Transverse colon (tissue), 4 donors: ENCODE data around the gene MYOZ1. TPM values are rescaled to one million over a fixed set of nuclear protein-coding genes. Genes with fewer than 3 reads are reported as not detected.

Source experiments
- DNase-seq: peaks from one replicate; pipeline ENCODE4 v3.0.0-alpha.2; 2019
- H3K27ac ChIP-seq, 4 donors: fragments of 200-600 bp; sonication (generic); 2 replicates each; pipeline ENCODE4 v1.5.1; 2016 to 2018; ENCODE audit warnings: inconsistent platforms in 4 of 4
- H3K27me3 ChIP-seq: fragments of 200-600 bp; sonication (generic); 2 replicates; pipeline ENCODE4 v1.5.1; 2017; ENCODE audit warnings: inconsistent platforms
- H3K36me3 ChIP-seq, 4 donors: fragments of 200-600 bp; sonication (generic); 2 replicates each; pipeline ENCODE4 v1.5.1; 2017 to 2019; ENCODE audit warnings: inconsistent platforms in 4 of 4
- H3K4me1 ChIP-seq, 4 donors: fragments of 200-600 bp; sonication (generic); 2 replicates each; pipeline ENCODE4 v1.5.1; 2017 to 2020; ENCODE audit warnings: inconsistent platforms in 4 of 4
- H3K4me3 ChIP-seq, 4 donors: fragments of 200-600 bp; sonication (generic); 1 replicate in 1 of 4; 2 replicates in 3 of 4; pipeline versions ENCODE4 v1.5.1 to v1.6.1; 2017 to 2019; ENCODE audit warnings: inconsistent platforms in 4 of 4
- H3K9me3 ChIP-seq, 2 donors: fragments of 200-600 bp; sonication (generic); 2 replicates each; pipeline ENCODE4 v1.5.1; 2017 to 2019; ENCODE audit warnings: inconsistent platforms in 2 of 2
- CTCF ChIP-seq, 5 experiments: fragments of 200-600 bp in 3 of 5; fragments of 450-650 bp in 2 of 5; sonication (generic) in 3 of 5; IDR thresholded peaks; 1 replicate in 2 of 5; 2 replicates in 3 of 5; pipeline ENCODE4 v1.5.1; 2016 to 2017; ENCODE audit warnings: antibody characterized with exemption in 5 of 5, inconsistent platforms in 3 of 5, mild to moderate bottlenecking in 2 of 5, moderate library complexity in 1 of 5
- EP300 ChIP-seq: sonication (generic); formaldehyde crosslinking; IDR thresholded peaks from one replicate; pipeline ENCODE4 v1.6.1; 2017; ENCODE audit warnings: antibody characterized with exemption, low read depth
- POLR2A ChIP-seq: fragments of 450-650 bp; IDR thresholded peaks from one replicate; pipeline ENCODE4 v1.6.1; 2016; ENCODE audit warnings: antibody characterized with exemption, mild to moderate bottlenecking, moderate library complexity
- POLR2AphosphoS5 ChIP-seq, 3 donors: sonication (generic); formaldehyde crosslinking; IDR thresholded peaks; one replicate each; pipeline ENCODE4 v1.6.1; 2016; ENCODE audit warnings: antibody characterized with exemption in 3 of 3
- WGBS, 2 donors: methylation state at CpG; one replicate each; pipeline ENCODE4 v1.1.5; 2018; ENCODE audit warnings: low coverage in 1 of 2; 5-methylcytosine and 5-hydroxymethylcytosine counted together
- in situ Hi-C, 4 donors: fragments of 200-750 bp; cut with MboI; loops; one replicate each; pipeline versions ENCODE4 v1.15.0 to v1.15.1; 2017; ENCODE audit warnings: low sequenced_read_pairs in 3 of 4, low pct_ligation_motif_present in 1 of 4, low pct_unique_long_range_greater_than_20kb in 1 of 4
- intact Hi-C: fragments of 100-400 bp; cut with DNase I; formaldehyde crosslinking; loops from one replicate; pipeline ENCODE4 v1.15.1; 2023; ENCODE audit warnings: low total_unique reads
- total RNA-seq, 4 donors: library from RNA; depleted of rRNA; stranded (reverse); fragments of >200 nt; gene quantifications; one replicate each; pipeline ENCODE4 v1.1.0, GENCODE V29; 2016

Gene MYOZ1
- total RNA-seq, 4 donors from 2014 or later: 1.1 TPM; not detected in 3

- 97 to 100% methylated on average over 1 to 9 of the region's 9 CpGs for WGBS, 2 donors
- no peak overlapping the region for H3K27ac ChIP-seq
- intact Hi-C loops: no loop called here
These were observed 5.3 kb upstream of the MYOZ1 start for GRCh38 chr10:73646598-73647041.

DNA sequence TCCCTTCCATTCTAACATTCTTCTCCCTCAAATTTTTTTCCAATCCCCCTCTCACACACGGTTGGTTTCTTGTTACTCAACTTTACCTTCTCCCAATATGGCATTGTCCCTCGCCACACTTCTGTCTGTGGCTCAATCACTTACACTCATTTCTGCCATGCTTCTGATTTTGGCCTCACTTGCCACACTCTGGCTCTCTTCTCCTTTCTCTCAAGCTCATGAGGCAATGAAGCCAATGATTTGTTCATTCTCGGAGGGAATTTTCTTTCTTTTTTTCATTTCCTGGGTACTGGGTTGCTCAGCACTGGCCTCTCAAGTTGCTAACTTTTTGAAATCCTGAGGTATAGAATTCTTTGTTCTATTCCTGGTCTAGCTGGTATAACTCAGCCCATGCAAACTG is 4.0 kb upstream of the MYOZ1 start:
- 59 to 74% methylated on average over 3 of the region's 3 CpGs for WGBS, 2 donors
- H3K27me3 ChIP-seq: no peaks in the 10 kb centered on the region
- intact Hi-C loops: no loop called here
- peaks cover 0 to 32% (median 16%) of the 10 kb centered on the region in 4 donors for H3K4me1 ChIP-seq
- no peak overlapping the region for H3K27ac ChIP-seq
- in situ Hi-C loops: loop anchor here in 1 of 4 donors (25.0 kb wide), 1 partner anchor 383 kb away; the partner anchor contains the start of gene MRPS16
- H3K36me3 ChIP-seq: no peaks in the 10 kb centered on the region
- no peak overlapping the region for H3K4me3 ChIP-seq
- no peak for DNase-seq
- TF ChIP-seq EP300 (no peak), POLR2AphosphoS5 (IDR thresholded peaks at IDR 0.05) (no peak), CTCF (IDR thresholded peaks at IDR 0.05) (no peak), POLR2A (no peak)
- H3K9me3 ChIP-seq: no peaks in the 10 kb centered on the region

More at GRCh38 chr10:73646598-73647041, 5.3 kb upstream of the MYOZ1 start:
- H3K36me3 ChIP-seq: no peaks in the 10 kb centered on the region
- H3K4me1 ChIP-seq: peaks cover 0 to 32% (median 16%) of the 10 kb centered on the region in 4 donors
- no peak for DNase-seq
- H3K27me3 ChIP-seq: no peaks in the 10 kb centered on the region
- H3K9me3 ChIP-seq: no peaks in the 10 kb centered on the region
- H3K4me3 ChIP-seq: no peak overlapping the region
- in situ Hi-C loops: loop anchor here in 1 of 4 donors (25.0 kb wide), 1 partner anchor 384 kb away; the partner anchor contains the start of gene MRPS16
- TF ChIP-seq POLR2AphosphoS5 (IDR thresholded peaks at IDR 0.05) (no peak), CTCF (IDR thresholded peaks at IDR 0.05) (no peak), POLR2A (no peak), EP300 (no peak)

GRCh38 chr10:73644767-73645166 is 3.5 kb upstream of the MYOZ1 start:
- intact Hi-C loops (no loop called here), in situ Hi-C loops (loop anchor here (5.0 to 25.0 kb wide), 3 partner anchors 112 to 382 kb away; partner anchors contain the start of gene MRPS16 (in 1 of the 4))
- no peak overlapping the region for H3K4me3 ChIP-seq
- H3K4me1 ChIP-seq: peaks cover 0 to 32% (median 16%) of the 10 kb centered on the region in 4 donors
- DNase-seq: no peak
- H3K27ac ChIP-seq: no peak overlapping the region
- no peaks in the 10 kb centered on the region for H3K9me3 ChIP-seq
- H3K27me3 ChIP-seq: no peaks in the 10 kb centered on the region
- no peaks in the 10 kb centered on the region for H3K36me3 ChIP-seq
- 50 to 63% methylated on average over 1 of the region's 1 CpG for WGBS, 2 donors
- TF ChIP-seq POLR2A (no peak), EP300 (no peak), CTCF (IDR thresholded peaks at IDR 0.05) (no peak), POLR2AphosphoS5 (IDR thresholded peaks at IDR 0.05) (no peak)

GRCh38 chr10:73644015-73644743 is 2.9 kb upstream of the MYOZ1 start:
- peak; percentile 64 for DNase-seq
- Histone ChIP-seq H3K27me3 (no peaks in the 10 kb centered on the region), H3K4me1 (peaks cover 0 to 32% (median 16%) of the 10 kb centered on the region in 4 donors), H3K9me3 (no peaks in the 10 kb centered on the region), H3K4me3 (no peak overlapping the region), H3K27ac (no peak overlapping the region), H3K36me3 (no peaks in the 10 kb centered on the region)
- WGBS, 2 donors: 24 to 35% methylated on average over 2 to 5 of the region's 5 CpGs
- intact Hi-C loops (no loop called here), in situ Hi-C loops (loop anchor here (5.0 to 25.0 kb wide), 3 partner anchors 112 to 382 kb away; partner anchors contain the start of gene MRPS16 (in 1 of the 4))
- TF ChIP-seq POLR2A (no peak), CTCF (IDR thresholded peaks at IDR 0.05) (peak; percentile 82 to 97 (median 88))
